SIG-M5 (cell line): ENCODE results near the gene PCAT7.
"Not testable (repeated sequence)": the region's sequence is repeated elsewhere in the genome, so short reads cannot be mapped to it uniquely, and the experiment has no call there.

Source experiments
- DNase-seq: peaks from one replicate; lab custom pipeline; 2025; lab: John Stamatoyannopoulos, UW

PCAT7 gene

DNA sequence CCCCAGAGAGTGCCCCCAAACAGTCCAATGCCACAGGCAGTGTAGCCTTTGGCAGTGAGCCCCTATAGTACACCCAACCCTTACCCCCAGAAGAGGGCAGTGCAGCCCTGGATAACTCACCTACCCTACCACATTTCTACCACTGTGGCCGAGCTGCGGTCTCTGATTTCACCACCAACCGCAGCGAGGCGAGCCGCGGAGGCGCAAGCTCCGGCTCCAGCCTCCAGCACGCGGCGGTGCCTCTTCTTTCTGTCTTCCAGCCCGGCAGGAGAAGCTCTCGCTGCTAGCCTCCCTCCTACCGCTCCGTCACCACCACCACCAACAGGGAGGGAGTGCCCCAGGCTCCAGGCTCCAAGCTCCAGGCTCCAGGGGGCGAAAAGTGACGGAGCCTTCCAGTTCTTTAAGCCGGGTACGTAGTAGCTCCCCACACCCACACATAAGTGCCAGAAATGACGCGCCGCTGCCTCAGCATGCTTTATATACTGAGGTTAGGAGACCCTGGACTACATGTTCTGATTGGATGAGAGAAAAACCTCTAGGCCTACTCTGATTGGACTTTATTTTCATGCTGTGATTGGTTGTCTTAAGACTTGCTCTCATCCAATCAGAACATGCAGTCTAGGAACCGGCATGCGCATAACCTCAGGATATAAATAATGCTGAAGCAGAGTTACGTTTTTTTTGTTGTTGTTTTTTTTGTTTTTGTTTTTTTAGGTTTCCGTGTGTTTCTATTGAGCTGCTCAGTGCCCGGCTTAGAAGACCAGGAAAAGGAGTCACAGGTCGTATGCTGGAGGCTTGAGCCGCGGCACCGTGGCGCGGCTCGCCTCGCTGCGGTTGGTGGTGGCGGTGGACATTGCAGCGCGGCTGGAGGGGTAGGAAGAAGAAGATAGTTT, at the start of gene PCAT7:
PCAT7 (plus strand) TSS at position 645 of the 893 bp plus-strand sequence.
- DNase-seq, result no peak

DNA sequence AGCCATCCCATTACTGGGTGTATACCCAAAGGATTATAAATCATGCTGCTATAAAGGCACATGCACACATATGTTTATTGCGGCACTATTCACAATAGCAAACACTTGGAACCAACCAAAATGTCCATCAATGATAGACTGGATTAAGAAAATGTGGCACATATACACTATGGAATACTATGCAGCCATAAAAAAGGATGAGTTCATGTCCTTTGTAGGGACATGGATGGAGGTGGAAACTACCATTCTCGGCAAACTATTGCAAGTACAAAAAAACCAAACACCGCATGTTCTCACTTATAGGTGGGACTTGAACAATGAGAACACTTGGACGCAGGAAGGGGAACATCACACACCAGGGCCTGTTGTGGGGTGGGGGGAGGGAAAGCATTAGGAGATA, 48.5 kb upstream of the PCAT7 start:
- DNase-seq, result not testable (repeated sequence)

DNA sequence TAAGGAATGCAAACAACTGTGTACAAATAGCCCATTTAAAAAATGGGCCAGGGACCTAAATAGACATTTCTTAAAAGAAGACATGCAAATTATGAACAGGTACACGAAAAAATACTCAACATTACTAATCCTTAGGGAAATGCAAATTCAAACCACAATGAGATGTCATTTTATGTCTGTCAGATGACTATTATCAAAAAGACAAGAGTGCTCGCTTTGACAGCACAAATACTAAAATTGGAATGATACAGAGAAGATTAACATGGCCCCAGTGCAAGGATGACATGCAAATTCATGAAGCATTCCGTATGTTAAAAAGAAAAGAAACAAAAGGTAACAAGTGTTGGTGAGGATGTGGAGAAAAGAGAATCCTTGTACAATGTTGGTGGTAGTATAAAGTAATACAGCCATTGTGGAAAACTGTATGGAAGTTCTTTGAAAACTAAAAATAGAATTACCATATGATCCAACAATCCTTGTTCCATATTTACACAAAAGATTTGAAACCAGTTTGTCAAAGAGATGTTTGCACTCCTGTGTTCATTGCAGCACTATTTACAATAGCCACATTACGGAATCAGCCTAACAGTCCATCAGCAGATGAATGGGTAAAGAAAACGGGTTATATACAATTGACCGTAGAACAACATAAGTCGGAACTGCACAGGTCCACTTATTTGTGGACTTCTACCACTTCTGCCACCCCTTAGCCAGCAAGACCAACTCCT, 47.2 kb upstream of the PCAT7 start:
- no peak for DNase-seq

DNA sequence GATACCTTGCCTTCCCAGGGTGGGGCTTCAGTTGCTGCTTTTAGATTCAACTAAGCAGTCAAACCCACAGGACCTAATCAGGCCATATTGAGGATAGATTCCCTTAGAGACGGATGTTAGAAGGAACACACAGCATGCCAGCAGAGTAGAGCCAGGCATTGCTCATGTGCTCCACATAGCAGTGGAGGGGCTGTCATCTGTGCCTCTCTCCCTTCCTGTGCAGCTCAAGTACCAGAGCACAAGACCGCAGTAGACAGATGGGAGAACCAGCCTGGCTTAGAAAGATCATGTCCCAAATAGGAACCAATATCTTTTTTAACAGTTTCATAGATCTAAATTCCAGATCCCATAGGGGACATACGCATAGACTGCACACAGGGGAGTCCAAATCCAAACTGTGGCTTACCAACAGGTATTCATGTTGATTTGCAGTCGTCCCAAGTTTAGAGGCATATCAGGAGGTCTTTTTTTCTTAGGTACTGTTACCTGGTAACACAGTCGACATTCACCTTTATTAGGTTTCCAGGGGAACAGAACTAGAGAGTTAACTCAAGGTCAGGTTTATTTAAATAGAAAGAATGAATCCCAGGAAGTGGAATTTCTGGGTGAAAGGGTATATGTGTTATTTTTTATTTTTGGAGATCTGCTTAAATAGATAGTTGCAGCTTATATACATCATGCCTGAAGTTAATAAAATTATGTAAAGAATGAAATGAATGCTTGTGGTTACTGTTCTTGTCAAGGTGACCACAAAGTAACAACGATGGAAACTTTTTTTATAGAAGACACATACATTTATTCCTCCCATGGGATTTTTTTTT, 43.5 kb upstream of the PCAT7 start:
- DNase-seq, result no peak

DNA sequence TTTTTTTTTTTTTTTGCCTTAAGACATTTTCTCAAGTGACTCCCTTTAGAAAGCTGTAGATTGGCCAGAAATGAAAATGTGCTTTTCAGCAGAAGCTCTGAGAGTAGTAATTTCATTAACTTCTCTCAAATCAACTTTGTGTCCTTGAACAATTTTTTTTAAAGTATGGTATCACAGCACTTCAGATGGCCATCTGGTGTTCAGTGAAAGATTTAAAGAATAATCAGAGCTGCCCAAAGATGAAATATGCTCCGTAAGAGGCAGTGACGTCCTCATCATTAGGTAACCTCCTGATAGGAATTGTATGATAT, 43.0 kb upstream of the PCAT7 start:
- no peak for DNase-seq

DNA sequence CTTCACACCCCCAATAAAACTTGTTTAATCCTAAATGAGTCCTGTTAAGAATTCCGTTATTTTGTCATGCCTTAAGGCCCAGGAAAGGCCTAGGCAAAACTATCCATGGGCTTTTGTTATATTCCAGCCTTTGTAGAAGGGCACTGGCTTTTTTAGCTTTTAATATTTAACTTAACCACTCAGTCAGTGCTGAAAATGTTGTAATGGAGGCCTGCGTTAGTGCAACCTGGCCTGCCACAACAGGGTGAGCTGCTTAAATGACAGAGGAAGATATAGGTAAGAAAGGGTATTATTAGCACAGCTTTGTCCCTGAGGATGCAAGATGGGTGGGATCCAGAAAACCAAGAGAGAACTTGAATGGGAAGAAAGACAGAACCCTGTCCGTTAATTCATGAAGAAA, 40.2 kb upstream of the PCAT7 start:
- DNase-seq, result no peak

DNA sequence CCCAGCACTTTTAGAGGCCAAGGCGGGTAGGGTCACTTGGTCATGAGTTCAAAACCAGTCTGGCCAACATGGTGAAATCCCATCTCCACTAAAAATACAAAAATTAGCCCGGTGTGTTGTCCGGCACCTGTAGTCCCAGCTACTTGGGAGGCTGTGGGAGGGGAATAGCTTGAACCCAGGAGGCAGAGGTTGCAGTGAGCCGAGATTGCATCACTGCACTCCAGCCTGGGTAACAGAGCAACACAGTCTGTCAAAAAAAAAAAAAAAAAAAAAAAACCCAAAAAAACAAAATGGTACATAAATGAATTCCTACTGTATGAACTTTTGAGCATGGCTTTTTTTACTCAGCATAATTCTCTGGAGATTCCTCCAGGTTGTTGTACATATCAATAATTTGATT, 37.6 kb upstream of the PCAT7 start:
- no peak for DNase-seq

DNA sequence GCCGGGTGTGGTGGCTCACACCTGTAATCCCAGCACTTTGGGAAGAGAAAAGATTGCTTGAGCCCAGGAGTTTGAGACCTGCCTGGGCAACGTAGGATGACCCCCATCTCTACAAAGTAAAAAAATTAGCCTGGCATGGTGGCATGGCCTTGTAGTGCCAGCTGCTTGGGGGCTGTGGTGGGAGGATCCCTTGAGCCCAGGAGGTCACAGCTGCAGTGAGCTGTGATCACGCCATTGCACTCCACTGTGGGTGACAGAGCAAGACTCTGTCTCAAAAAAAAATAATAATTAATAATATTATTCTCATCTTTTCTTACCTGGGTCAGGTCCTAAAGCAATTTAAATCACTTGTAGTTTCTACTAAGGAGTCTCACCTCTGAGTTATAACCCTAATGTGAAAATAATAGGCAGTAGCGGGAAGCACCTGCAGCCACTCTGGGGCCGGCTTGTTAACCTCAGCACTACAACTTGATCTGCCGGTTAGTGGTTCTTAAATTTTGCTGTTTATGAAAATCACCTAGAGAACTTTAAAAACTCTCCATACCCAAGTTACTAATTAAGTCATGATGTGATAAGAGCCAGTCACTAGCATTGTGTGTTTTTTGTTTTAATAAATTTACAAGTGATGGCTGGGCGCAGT, 29.4 kb upstream of the PCAT7 start:
- DNase-seq, result no peak

DNA sequence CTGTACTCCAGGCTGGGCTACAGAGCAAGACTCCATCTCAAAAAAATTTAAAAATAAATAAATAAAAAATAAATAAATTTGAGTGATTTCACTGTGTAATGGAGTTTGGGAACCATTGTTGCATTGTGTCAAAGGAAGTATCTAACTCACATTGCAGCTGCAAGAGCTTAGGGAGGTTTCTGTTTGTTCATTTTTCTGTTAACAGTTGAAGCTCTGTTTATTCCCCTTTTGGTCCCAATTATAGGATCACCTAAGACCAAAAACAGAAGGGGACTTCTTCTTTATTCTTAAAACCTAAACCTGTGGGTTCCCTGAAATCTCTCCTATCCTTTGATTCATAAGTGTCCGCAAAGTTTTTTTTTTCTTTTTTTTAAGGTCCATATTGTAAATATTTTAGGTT, 28.6 kb upstream of the PCAT7 start:
- DNase-seq, result no peak

DNA sequence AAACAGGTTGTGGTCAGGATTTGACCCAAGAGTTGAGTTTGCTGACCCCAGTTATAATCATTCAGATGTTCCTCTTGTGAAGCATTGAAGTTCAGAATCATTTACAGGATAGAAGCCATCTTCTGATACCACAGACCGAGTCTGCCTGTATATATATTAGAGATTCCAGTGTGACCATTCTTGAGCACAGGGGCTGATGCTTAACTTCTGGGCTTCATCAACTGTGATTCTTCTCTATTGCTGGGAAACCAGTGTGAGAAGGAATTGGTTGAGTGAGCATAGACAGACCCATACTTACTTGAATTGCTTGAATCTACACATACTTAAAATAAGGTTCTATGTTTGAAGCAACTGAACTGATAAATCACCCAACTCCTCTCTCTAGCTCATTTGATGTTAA, 27.9 kb upstream of the PCAT7 start:
- no peak for DNase-seq

DNA sequence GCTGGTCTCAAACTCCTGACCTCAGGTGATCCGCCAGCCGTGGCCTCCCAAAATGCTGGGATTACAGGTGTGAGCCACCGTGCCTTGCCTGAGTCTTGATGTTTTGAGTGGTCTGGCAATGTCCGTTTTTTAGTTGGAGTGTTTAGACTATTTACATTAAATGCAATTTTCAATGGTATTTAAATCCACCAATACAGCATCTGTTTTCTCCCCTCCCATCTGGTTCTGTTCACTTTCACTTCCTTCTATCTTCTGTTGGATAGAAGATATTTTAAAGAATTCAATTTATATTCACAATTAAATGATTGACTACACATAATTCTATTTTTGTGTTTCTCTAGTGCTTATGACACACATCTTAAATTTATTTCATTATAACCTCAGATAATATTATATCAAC, 26.0 kb upstream of the PCAT7 start:
- DNase-seq, result no peak

DNA sequence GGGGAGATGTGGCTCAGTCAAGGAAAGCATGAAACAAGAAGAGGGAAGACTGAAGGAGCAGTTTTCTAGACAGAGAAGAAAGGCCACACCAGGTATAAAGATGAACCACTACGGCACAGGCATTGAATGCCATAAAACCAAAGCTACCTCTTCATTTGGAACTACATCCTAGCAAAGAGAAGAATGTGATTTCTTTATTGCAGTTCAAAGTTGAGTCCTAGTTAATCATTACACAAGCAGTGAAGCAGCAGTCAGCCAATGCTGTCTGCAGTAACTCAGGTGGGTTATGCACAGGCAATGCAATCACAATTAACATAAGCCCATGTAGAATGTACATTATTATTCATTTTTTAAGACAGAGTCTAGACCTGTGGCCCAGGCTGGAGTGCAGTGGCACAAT, 21.7 kb upstream of the PCAT7 start:
- DNase-seq, result no peak

DNA sequence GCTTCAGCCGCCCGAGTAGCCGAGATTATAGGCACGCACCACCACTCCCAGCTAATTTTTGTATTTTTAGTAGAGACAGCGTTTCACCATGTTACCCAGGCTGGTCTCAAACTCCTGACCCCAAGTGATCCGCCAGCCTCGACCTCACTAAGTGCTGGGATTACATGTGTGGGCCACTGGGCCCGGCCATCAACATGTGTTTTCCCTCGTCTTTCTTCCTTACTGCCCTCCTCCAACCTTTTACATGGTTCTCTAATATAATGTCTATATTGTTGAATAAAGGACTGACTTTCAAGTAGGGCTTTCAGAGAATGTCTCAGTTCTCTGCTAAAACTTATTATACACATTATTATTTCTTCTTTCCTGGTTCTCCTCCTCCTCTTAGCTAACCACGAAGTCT, 21.3 kb upstream of the PCAT7 start:
- DNase-seq, result no peak

DNA sequence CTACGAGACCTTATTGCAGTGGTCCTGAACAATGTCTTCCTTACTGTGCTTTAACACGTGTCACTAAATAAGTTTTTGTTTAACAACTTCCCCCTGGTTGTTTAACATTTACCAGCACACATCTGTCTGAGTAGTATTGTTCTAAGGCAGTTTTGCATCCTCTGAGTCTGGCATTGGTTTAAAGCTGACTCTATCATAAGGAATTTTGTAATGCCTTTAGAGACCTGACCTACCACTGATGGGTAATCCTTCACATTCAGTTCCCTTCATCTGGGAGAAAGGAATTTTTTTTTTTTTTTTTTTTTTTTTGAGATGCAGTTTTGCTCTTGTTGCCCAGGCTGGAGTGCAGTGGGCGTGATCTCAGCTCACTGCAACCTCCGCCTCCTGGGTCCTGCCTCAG, 20.0 kb upstream of the PCAT7 start:
- DNase-seq, result no peak

DNA sequence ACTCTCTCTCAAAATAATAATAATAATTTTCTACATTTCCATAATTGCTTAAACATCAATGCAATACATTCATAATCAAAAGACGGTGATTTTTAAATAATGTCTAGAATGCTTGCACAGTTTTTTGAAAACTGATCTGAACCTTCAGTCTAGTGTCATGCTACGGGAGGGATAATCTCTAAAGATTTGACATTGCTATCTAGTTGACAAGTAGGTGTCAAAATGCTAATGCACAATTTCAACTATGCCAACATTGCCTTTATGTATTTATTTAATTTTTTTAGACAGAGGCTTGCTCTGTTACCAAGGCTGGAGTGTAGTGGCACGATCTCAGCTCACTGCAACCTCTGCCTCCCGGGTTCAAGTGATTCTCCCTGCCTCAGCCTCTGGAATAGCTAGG, 16.0 kb upstream of the PCAT7 start:
- DNase-seq, result no peak

DNA sequence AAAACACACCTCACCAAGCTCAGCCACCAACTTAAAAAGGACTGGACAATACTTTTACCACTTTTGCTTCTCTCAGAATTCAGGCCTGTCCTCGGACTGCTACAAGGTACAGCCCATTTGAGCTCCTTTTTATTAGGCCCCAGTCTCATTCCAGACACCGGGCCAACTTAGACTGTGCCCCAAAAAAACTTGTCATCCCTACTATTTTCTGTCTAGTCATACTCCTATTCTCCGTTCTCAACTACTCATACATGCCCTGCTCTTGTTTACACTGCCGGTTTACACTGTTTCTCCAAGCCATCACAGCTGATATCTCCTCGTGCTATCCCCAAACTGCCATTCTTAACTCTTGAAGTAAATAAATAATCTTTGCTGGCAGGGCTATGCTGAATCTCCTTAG, 10.5 kb upstream of the PCAT7 start:
- DNase-seq, result not testable (repeated sequence)

DNA sequence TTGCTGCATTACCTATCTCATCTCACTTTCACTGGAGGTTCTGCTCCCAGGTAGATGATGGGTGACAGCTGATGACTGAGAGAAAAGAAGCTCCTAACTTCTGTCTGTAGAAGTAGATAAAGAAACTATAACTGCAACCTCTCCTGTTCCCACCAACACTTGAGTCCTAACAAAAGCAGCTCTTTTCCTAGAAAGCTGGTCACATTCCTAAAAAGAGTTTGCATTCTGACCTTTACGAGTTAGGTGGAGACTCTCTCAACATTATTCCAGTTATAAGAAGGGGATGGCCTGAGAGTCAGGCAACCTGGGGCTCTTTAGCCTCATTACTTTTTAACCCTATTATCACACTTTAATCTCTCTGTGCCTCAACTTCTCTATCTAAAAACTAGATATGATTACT, 8.9 kb upstream of the PCAT7 start:
- DNase-seq, result no peak

DNA sequence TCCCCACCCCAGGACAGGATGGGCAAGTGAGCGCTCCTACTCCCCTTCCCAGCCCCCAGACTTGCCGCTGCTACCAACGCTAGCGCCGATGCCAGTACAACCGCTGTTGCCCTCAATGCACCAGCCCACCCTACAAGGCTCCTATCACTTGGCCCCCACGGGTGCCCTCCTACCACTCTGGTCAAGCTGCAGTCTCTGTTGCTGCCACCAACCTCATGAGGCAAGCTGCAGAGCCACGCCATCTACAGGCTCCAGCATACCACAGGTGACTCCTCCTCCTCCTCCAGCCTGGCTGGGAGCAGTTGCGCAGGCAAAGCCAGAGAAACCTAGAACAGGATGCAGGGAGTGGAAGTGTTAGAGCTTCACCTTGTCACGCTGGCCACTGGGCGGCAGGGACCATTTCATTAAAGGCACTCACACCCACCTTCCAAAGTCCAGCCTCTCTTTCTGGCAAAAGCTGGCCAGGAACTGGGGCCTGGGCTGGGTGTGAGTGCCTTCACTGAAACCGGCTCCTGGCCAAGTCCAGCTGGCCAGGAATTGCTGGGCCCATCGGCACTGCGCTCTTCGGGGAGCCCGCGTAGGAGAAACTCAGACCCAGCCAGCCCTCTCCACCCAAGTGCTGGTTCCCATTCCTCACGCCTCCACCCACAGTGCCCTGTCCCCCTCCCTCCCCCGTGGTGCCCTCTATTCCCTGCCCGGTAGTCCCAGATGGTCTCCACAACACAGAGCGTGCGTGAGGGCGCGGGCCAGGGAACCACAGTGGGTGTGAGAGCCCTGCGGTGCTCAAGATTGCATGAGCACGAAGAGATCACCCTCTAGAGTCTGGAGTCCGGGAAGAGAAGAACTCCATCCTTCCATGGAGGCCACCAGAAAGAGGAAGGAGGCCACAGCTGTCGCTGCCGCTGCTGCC, 1.6 kb upstream of the PCAT7 start:
- DNase-seq, result no peak

DNA sequence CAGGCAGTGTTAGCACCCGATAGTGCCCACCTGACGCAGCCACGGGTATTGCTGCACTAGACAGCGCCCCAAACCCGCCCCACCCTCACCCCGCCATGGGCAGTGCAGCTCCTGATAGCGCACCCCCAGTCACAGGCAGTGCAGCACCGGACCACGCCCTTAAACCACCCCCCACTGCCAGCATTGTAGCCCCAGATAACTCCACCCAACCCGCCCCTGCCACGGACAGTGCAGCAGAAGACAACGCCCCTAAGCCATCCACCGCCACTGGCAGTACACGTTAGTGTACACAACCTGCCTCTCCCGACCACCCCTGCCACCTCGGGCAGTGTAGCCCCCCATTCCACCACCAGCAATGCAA, 825 bp upstream of the PCAT7 start:
- no peak for DNase-seq

DNA sequence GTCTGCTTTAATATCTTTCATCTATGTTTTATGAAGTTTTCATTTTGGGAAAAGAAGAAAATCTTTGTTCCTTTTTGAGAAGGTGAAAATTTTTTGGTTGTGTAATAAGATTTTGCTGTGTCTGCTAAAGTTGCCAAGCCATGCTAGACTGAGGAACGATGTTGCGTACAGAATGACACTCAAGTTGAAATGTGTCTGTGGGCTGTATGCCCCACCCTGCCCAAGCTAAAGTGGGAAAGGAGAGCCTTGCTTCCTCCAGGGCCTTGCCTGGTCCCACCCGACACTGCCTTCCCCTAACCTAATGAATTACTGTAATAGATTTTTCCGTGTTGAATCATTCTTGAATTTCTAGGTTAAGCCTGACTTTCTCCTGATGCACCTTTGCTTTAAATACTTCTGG, 2.5 kb downstream of the PCAT7 start:
- no peak for DNase-seq

DNA sequence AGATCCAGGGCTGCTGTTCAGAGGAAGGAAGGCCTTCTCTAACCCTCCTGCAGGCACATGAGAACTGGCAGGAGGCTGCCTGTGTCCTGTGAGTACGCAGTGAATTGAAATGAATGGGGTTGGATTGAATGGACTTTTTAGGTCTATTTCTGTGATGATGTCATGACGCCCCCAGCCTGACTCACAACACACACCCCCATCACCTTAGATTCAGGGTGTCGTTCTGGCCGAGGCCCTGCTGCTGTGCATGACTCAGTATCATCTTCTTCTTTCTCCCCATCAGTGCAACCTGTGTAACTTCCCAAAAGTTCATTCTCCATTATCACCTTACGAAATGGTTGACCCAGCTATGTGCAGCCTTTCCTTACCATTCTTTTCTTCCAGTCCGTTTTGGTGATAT, 5.4 kb downstream of the PCAT7 start:
- no peak for DNase-seq
